OCI-LY3 (cell line): Measurements from ENCODE around the gene FOSL2.
A peak's percentile ranks its signal among the peaks of the same experiment; 100 is the strongest.

Experiments used
- H2AFZ ChIP-seq: fragments of 200-600, 300-600 bp; shearing (Covaris generic); 2 replicates; pipeline ENCODE4 v1.6.0; 2014; ENCODE audit warnings: antibody characterized with exemption, low read depth, low read length
- H3K27ac ChIP-seq: fragments of 200-600, 300-600 bp; sonication (generic); 2 replicates; pipeline ENCODE4 v1.5.1; 2014; ENCODE audit warnings: mild to moderate bottlenecking, low read length, moderate library complexity, mixed read lengths
- H3K27me3 ChIP-seq: fragments of 200-600, 300-600 bp; sonication (generic); 2 replicates; pipeline ENCODE4 v1.6.1; 2014; ENCODE audit warnings: low read depth, low read length, mixed read lengths
- H3K36me3 ChIP-seq: fragments of 200-600, 300-600 bp; sonication (generic); replicated peaks from 2 replicates; pipeline ENCODE3; 2014; ENCODE audit warnings: low read depth, low read length, mixed read lengths
- H3K4me1 ChIP-seq: fragments of 300-600, 200-600 bp; sonication (generic); 2 replicates; pipeline ENCODE4 v1.6.1; 2014; ENCODE audit warnings: low read length, mixed read lengths
- H3K4me2 ChIP-seq: fragments of 200-600, 300-600 bp; sonication (generic); 2 replicates; pipeline ENCODE4 v1.6.1; 2014; ENCODE audit warnings: low read length, mixed read lengths
- H3K4me3 ChIP-seq: fragments of 300-600, 200-600 bp; sonication (generic); 2 replicates; pipeline ENCODE4 v1.5.1; 2014; ENCODE audit warnings: antibody characterized with exemption, mild to moderate bottlenecking, low read length, moderate library complexity
- H3K79me2 ChIP-seq: fragments of 300-600, 200-600 bp; shearing (Covaris generic); 2 replicates; pipeline ENCODE4 v1.6.1; 2014; ENCODE audit warnings: mild to moderate bottlenecking, low read length, mixed read lengths
- H3K9ac ChIP-seq: fragments of 300-600, 200-600 bp; shearing (Covaris generic); 2 replicates; pipeline ENCODE4 v1.6.0; 2014; ENCODE audit warnings: mild to moderate bottlenecking, low read length, moderate library complexity
- H3K9me3 ChIP-seq: fragments of 200-600, 300-600 bp; shearing (Covaris generic); 2 replicates; pipeline ENCODE4 v1.6.1; 2014; ENCODE audit warnings: low read length, mixed read lengths; ENCODE audit not compliant: insufficient read depth
- H4K20me1 ChIP-seq: fragments of 200-600, 300-600 bp; sonication (generic); 2 replicates; pipeline ENCODE4 v1.6.1; 2016; ENCODE audit warnings: low read length, mixed read lengths; ENCODE audit not compliant: insufficient read depth
- CTCF ChIP-seq: fragments of 200-600, 300-600 bp; sonication (generic); IDR thresholded peaks from 2 replicates; pipeline ENCODE4 v1.5.1; 2014; ENCODE audit warnings: antibody characterized with exemption, low read length, low read depth
- EZH2phosphoT487 ChIP-seq: fragments of 200-600 bp; shearing (Covaris generic); IDR thresholded peaks from 2 replicates; pipeline ENCODE4 v1.6.1; 2018; ENCODE audit warnings: antibody characterized with exemption, mixed run types, low read depth

The FOSL2 gene

GRCh38 chr2:28449126-28449487, 56.4 kb downstream of the FOSL2 start:
- Histone ChIP-seq H2AFZ (no peak overlapping the region), H3K4me2 (no peak overlapping the region), H3K4me1 (peaks cover 17% of the 10 kb centered on the region), H3K9ac (no peak overlapping the region), H3K79me2 (no peaks in the 10 kb centered on the region), H3K36me3 (no peaks in the 10 kb centered on the region), H3K27me3 (peaks cover 4% of the 10 kb centered on the region; the same call in 1 of the 2 replicates), H4K20me1 (no peaks in the 10 kb centered on the region), H3K4me3 (no peak overlapping the region), H3K9me3 (no peaks in the 10 kb centered on the region), H3K27ac (no peak overlapping the region)
- TF ChIP-seq CTCF (no peak), EZH2phosphoT487 (no peak)

DNA sequence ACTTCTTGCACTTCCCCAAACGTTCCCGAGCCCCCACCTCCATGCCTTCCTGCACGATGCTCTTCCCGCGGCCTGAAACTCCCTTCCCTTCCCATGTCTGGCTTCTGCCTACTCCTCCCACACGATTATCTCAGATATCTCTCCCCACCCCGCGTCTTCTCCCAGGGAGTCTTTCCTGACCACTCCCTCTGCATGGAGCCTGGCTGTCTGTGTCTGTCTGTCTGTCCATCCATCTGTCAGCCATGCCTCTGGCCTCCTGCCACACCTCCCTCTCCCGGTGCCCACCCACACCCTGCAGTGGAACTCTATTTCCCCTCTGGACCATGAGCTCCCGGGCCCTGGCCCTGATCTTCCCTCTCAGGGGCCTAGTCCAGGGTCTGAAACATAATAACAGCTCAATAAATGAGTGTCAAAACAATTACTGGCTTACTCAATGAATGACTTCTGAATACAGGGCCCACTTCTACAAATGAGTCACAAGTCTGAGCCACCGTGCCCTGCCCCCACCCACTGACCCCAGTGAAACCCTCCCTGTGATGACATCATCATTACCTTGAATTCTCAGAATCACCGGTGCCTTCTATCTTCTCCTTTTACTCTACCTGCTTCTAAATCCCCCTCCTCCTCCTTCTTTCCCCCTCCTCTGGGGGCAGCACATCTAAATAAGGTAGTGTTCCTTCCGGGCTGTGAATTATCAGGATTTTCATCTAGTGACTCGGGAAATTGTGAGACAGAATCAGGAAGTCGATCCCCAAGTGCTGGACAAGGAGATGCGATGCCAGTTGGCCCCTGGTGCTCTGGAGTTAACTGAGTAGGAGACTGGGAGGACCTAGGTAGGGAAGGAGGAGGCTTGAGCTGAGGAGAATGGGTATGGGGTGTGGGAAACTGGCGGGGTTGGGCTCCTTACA, 57.1 kb downstream of the FOSL2 start:
- Histone ChIP-seq H3K4me2 (peak overlapping the region; percentile 33), H4K20me1 (no peaks in the 10 kb centered on the region), H3K79me2 (no peaks in the 10 kb centered on the region), H3K9me3 (no peaks in the 10 kb centered on the region), H3K36me3 (no peaks in the 10 kb centered on the region), H3K4me3 (no peak overlapping the region), H3K27ac (no peak overlapping the region), H3K27me3 (no peaks in the 10 kb centered on the region), H3K9ac (no peak overlapping the region), H3K4me1 (peaks cover 17% of the 10 kb centered on the region), H2AFZ (no peak overlapping the region)
- no peak for TF ChIP-seq EZH2phosphoT487
- TF ChIP-seq CTCF = no peak

- Histone ChIP-seq H2AFZ (no peak overlapping the region), H3K27me3 (no peaks in the 10 kb centered on the region), H3K9ac (no peak overlapping the region), H3K27ac (no peak overlapping the region), H3K4me2 (no peak overlapping the region), H3K4me1 (peaks cover 17% of the 10 kb centered on the region), H4K20me1 (no peaks in the 10 kb centered on the region), H3K79me2 (no peaks in the 10 kb centered on the region), H3K36me3 (no peaks in the 10 kb centered on the region), H3K9me3 (no peaks in the 10 kb centered on the region), H3K4me3 (no peak overlapping the region)
- TF ChIP-seq CTCF = no peak
- TF ChIP-seq EZH2phosphoT487 = no peak
These were observed 58.4 kb downstream of the FOSL2 start for GRCh38 chr2:28450901-28451565.

- H4K20me1 ChIP-seq = no peaks in the 10 kb centered on the region
- no peaks in the 10 kb centered on the region for H3K9me3 ChIP-seq
- H3K4me1 ChIP-seq = peaks cover 17% of the 10 kb centered on the region
- no peak overlapping the region for H3K9ac ChIP-seq
- no peaks in the 10 kb centered on the region for H3K36me3 ChIP-seq
- no peaks in the 10 kb centered on the region for H3K27me3 ChIP-seq
- no peak overlapping the region for H3K4me3 ChIP-seq
- H3K79me2 ChIP-seq = no peaks in the 10 kb centered on the region
- H3K4me2 ChIP-seq = no peak overlapping the region
- no peak overlapping the region for H2AFZ ChIP-seq
- no peak overlapping the region for H3K27ac ChIP-seq
- TF ChIP-seq CTCF = no peak
- TF ChIP-seq EZH2phosphoT487 = no peak
These were observed 59.3 kb downstream of the FOSL2 start for GRCh38 chr2:28451793-28452533.
